Middle frontal gyrus (tissue), 1 donor: ENCODE results near the gene RNF152.

ENCODE experiments used
- DNase-seq: peaks from one replicate; pipeline ENCODE4 v3.0.0-alpha.2; 2015; ENCODE audit warnings: low spot score; ENCODE audit errors: extremely low spot score

Gene RNF152

DNA sequence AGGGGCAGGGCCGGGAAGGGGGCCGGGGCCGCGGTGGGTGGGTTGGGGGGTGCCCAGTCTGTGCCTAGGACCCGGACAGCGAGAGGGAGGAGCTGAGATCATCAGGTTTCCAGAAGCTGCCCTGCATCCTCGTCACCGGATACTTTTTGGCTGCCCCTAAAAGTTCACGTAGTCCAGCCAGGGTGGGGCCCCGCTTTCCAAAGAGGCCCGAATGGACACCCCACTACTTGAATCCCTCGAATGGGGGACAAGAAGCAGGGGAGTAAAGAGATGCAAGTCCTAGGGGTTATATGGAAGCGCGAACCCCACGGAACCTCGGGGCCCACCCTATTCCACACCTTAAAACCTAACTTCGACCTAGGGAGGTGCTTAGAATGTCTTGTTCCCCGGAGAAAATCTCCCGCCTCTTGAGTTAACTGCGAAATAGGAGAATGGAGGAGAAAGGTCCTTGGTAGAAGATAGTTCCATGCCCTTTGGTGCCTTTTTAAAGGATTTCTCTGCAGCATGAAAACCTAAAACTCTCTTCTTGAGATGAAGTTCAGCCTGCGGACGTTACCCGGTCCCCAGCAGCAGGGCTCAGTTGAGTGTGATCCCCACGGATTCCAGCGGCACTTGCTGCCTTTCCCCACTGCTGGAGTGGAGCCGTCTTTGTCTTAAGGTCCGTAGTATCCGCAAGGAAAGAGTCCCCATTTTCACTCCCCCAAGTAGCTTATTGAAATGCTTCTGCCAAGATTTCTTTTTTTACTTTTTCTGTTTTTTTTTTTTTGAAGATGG is 2.1 kb upstream of the RNF152 start:
- no peak for DNase-seq

GRCh38 chr18:61893971-61894750 is 1.4 kb upstream of the RNF152 start:
- DNase-seq = peak; percentile 32

DNA sequence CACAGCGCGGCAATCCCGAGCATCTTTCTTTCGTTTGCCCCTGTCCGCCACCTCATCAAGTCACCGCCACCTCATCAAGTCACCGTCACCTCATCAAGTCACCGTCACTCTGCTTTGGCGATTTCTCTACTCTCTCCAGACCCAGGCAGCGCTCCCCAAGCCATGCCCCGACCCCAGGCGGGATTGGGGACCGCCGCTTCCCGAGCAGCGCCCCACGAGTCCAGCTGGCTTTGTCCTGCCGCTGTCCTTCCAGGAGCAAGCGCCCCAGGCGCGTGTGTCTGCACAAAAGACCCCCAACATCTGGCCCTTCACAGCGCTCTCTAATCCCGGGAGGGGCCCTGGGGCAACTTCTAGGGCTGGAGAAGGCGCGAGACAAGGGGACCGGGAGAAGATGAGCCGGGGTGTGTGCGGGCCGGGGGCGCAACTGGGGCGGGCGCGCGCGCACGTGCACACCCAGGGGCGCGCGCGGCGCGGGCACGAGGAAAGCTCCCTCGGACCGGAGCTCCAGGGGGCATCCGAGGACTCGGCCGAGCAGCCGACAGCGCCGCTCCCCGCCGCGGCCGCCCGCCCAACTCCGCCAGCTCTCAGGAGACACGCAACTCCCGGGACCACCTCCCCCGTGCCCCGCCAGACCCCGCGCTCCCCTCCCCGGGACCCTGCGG is 633 bp upstream of the RNF152 start:
- DNase-seq = no peak

GRCh38 chr18:61891894-61892293 is 913 bp downstream of the RNF152 start:
- DNase-seq = no peak

DNA sequence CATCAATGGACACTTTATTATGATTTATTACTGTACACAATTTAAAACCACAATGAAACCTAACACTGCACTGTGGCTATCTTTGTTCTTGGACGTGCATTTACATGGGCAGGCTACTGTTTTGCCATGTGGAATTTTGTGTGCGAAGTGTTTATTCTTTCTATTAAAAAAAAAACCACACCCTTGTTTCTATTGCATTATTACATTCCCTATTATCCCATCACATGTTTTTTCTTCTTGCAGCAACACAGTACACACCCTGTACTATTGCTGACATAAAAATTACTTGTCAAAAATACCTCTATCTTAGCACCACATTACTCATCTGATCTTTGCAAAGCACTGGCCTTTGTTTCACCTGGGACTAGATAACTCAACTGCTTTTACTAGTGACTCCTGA is 1.5 kb downstream of the RNF152 start:
- no peak for DNase-seq

GRCh38 chr18:61890344-61890743 is 2.5 kb downstream of the RNF152 start:
- DNase-seq = no peak

DNA sequence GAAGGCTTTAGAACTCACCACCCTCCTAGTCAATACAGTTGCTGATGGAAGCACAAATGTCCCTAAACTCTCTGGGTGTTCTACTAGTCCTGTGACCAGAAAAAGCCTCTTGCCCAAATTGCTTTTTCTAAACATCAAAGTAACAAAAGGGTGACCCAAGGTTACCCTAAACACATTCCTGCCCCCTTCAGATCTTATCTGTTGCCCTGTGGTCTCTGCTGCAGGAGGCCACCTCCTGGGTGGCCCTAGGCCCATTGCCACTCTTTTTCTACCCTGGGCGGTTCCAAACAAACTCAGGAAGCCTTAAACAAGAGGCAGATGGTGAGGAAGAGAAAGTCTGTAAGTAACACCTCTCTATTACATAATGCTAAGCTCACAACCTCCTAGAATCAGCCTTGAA is 3.3 kb downstream of the RNF152 start:
- DNase-seq = no peak

DNA sequence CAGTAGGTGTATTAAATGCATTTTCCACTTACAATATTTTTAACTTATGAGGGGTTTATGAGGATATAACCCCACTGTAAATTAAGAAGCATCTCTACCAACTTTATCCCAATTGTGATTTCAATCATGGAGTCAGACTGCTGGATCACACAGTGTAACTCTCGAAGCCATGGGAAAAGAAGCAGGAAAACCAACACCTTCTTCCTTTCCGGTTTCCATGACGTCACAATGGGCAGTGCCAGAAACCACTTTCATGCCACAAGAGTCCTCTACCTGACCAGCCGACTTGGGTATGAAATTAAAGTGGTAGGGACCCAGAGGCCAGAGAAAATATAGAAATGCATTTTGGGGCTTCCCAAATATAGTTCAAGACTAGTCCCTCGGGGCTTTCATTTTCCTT is 4.2 kb downstream of the RNF152 start:
- no peak for DNase-seq

GRCh38 chr18:61887838-61888237 is 5.0 kb downstream of the RNF152 start:
- DNase-seq = no peak

DNA sequence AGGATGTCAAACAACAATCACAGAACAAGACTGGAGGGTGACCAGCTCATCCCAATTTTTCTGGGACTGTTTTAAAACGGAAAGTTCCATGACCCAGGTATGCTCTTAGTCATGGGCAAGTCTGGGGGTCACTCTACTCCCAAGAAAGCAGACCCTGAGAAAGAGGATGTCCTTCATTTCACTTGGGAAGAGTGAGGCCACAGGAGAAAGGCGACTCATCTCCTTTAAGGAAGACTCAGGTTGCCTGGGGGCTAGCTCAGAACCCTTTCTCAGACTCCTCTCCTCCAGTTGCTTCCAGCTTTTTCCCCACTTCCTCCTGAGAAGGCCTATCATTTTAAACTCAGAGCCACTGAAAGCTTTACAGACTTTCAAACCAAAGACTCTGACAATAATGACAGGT is 9.3 kb downstream of the RNF152 start:
- no peak for DNase-seq

DNA sequence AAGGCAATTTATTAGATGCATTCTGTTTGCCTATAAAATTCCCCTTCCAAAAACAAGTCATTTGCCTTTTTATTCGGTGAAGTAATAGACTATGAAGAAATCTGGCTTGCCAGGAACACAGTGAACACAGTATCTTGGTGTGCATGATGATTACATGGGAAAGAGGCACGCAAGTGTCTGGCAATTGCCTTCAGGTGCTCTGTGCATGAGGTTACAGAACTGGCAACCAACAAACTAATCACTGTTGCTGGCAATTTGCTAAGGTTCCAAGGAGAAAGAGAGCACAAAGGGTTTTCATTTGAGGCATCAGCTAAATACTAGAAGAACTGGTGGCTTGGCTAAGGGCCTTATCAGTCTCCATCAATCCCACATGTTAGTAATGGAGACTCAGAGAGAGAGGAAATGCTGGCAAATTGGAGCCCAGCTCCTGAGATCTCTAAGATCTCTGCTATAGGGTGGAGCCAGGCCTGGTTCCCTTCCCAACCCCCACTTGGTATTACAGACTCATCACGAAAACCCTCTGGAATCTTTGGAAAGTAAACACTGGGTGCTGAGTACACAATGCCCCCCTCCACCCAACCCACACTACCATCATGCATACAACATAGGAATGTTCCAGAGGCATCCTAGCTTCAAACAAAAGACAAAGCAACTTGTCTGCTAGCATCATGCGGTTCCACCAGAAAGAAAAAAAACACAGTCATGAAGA is 10.4 kb downstream of the RNF152 start:
- DNase-seq = no peak

DNA sequence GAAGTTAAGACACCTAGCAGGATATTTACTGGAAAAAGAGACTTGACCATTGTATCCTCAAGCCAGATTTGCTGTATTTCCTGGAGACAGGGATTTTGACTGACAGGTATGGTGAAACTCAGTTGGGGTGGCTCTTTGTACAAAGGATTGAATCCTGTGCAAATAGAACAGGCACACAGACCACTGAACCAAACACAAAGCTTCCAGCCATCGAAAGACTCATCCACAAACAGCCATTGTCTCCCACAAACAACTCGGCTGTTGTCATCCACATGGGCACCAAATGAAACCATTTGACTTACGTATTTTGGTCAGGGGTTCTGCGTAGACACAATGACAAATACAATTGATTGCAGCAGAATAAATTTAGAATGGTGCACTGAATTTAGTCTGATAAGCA is 15.9 kb downstream of the RNF152 start:
- peak; percentile 27 for DNase-seq

DNA sequence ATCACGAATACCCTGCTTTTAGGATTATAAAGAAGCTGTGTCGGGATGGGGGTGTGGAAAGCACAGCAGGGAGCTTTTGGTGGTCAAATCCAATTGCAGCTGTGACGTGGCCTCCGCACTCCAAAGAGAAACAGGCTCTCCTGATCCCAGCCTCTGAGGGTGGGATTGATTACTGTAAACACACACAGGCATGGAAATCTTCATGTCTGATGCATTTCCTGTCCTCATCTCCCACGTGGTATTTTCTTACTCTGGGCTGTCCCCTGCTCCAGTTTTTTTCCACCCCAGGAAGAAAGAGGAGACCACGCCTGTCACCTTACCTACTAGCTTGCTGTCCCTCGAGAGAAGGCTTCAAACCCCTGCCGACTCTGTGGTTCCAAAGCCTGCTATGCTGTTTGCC is 22.7 kb downstream of the RNF152 start:
- no peak for DNase-seq

DNA sequence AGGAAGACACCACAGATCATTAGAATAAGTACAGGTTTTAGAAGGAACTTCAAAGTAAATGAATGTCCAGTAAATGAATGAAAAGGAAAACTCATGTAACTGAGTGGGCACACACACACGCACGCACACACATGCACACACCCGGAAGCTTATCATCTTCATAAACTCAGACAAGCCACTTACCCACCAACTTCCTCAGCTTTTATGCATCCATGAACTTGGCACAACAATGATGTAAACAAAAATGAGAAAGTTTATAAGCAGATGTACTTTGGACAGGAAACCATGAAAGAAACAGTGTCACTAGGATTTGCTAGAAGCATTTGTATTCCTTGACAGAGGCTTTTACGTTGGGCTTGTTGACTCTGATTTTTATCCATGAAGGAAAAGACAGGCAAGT is 23.2 kb downstream of the RNF152 start:
- no peak for DNase-seq

GRCh38 chr18:61865466-61866175 is 27.2 kb downstream of the RNF152 start:
- no peak for DNase-seq

GRCh38 chr18:61861372-61861771 is 31.4 kb downstream of the RNF152 start:
- DNase-seq = no peak

DNA sequence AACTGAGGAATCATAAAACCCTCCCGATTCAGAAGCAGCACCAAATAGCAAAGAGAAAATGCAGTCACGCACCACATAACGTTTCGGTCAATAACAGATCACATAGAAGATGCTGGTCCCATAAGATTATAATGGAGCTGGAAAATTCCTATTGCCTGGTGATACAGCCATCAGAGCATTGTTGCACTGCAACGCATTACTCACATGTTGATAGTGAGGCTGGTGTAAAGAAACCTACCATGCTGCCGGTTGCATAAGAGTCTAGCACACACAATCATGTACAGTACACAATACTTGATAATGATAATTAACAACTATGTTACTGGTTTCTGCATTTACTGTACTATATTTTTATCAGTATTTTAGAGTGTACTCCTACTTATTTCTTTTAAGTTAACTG is 32.5 kb downstream of the RNF152 start:
- DNase-seq = no peak

DNA sequence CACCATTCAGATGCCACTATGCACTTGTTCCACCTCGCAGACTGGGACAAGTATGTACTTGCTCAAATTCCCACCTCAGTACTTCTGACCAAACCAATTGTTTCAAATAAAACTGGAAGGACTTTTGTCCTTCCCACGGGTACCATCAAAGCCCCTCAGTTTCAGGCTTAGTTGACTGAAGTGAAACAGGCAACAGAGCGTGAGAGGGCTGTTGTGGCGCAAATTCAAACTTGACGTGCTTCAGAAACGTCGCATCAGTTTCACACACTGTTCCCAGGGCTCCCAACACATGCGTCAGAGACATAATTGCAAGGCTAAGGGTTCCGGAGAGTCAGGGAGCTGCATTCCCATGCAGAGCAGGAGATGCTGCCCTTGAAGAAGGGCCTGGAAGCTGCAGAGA is 33.7 kb downstream of the RNF152 start:
- DNase-seq = no peak

DNA sequence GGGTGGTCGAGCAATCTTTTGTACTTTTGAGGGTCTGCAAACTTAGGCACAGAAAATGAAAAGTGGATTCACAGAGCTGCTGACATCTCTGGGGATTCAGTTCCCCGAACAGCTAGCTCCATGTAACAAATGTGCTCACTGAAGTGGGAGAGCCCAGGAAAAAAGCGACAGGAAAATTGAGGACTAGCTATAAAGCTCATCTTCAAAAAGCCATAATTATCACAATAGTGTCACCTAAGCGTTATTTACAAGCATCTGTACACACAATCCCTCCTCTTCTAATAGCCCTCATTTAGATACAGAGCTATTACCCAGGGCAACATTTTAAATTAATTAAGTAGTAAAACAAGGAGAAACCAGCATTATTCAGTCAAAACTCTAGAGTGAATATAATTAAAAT is 36.1 kb downstream of the RNF152 start:
- no peak for DNase-seq

DNA sequence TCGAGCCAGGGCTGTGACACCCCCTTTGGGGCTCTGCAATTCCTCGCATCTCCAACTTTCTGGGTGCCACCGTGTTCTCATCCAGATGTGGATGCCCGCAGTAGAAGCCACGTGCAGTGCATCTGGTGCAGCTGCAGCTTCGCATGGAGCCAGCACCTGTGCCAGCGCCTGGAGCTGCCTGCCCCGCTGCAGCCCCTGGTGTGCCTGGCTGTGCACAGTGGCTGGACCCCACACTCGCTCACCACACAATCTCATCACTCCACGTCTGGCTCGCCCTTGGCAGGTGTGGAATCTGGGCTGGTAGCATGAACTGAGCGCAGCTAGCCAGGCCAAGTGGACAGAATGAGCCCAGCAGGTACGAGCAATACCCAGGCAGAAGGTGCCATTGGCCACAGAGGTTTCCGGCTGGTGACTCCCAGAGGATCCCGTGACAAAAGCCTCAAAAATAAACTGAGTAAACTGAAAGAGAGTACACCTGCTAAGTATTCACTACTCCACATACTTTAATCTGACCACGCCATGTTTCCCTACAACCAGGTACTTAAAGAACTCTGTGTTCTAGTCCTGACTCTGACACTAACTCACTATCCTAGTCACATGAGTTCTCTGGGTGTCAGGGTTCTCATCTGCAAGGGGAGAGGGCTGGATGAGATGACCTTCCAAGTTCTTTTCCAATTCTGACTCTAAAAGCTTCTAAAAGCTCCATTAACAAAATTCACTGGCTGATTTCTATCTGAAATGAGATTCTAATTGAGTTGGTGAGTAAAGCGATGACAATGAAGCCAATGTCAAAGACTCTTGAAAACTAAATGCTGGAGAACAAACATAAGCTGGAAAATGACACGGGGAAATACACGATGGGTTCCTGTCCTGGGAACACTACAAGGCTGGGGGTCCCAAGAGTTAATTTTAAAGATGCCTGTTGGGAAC is 37.1 kb downstream of the RNF152 start:
- no peak for DNase-seq
